Ishikawa (cell line): ENCODE data around the gene GLIS1.

ENCODE experiments used
- CEBPB ChIP-seq: IDR thresholded peaks from 2 replicates; pipeline ENCODE4 v1.6.1; 2012
- CREB1 ChIP-seq: IDR thresholded peaks from 2 replicates; pipeline ENCODE4 v1.6.1; 2012; ENCODE audit warnings: low read depth
- EGR1 ChIP-seq: IDR thresholded peaks from 2 replicates; pipeline ENCODE4 v1.6.1; 2012
- EP300 ChIP-seq: IDR thresholded peaks from 2 replicates; pipeline ENCODE4 v1.6.1; 2012; ENCODE audit warnings: borderline replicate concordance
- FOXM1 ChIP-seq: IDR thresholded peaks from 2 replicates; pipeline ENCODE4 v1.6.1; 2012; ENCODE audit warnings: low read depth, borderline replicate concordance
- NFIC ChIP-seq: IDR thresholded peaks from 2 replicates; pipeline ENCODE4 v1.6.1; 2012
- RAD21 ChIP-seq: IDR thresholded peaks from 2 replicates; pipeline ENCODE4 v1.6.1; 2012; ENCODE audit warnings: low read depth
- TAF1 ChIP-seq: IDR thresholded peaks from 2 replicates; pipeline ENCODE4 v1.6.1; 2012; ENCODE audit warnings: low read depth, mild to moderate bottlenecking
- TCF12 ChIP-seq: IDR thresholded peaks from 2 replicates; pipeline ENCODE4 v1.6.1; 2012; ENCODE audit warnings: low read depth
- TEAD4 ChIP-seq: IDR thresholded peaks from 2 replicates; pipeline ENCODE4 v1.6.1; 2012
- YY1 ChIP-seq: IDR thresholded peaks from 2 replicates; pipeline ENCODE4 v1.6.1; 2012; ENCODE audit warnings: low read depth
- ZBTB7A ChIP-seq: IDR thresholded peaks from 2 replicates; pipeline ENCODE4 v1.6.1; 2012; ENCODE audit warnings: low read depth
- TF ChIP-seq, protein P1 (sequence below): IDR thresholded peaks from 2 replicates; pipeline ENCODE4 v1.6.1; 2012
- TF ChIP-seq, protein P2 (sequence below): IDR thresholded peaks from 2 replicates; pipeline ENCODE4 v1.6.1; 2012; ENCODE audit warnings: low read depth, mild to moderate bottlenecking
- TF ChIP-seq, protein P3 (sequence below): IDR thresholded peaks from 2 replicates; pipeline ENCODE4 v1.6.1; 2012

Gene GLIS1

DNA sequence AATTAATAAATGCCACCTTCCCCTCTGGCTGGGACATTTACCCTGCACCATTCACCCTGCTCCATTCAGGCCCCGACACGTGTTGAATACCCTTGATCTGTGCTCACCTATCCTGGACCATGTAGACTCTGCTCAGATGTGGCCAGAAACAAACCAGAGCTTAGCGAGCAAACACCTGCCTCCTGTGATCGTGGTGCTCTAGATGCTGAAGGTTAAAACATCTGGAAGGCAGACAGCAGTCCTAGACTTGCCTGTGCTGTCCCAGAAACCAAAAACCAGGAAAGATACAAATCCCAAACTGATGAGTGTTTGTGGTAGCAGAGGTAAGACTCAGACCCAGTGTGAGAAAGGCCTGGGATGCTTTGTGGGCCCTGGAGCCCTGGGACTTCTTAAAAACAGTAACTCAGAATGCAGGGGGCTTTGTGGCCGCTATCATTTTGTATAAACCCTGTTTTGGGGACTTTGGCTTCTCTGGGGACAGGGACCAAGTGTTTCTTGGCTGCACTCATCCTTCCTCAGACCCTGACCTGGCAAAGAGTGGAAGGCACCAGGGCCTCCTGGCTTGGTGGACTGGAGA lies 180.1 kb downstream of the GLIS1 start:
- TF ChIP-seq NFIC (no peak), TAF1 (no peak), ZBTB7A (no peak), RAD21 (no peak), TEAD4 (no peak), CREB1 (no peak), YY1 (no peak), FOXM1 (no peak), EGR1 (no peak), CEBPB (no peak), EP300 (no peak)
- TF ChIP-seq, protein P1, sequence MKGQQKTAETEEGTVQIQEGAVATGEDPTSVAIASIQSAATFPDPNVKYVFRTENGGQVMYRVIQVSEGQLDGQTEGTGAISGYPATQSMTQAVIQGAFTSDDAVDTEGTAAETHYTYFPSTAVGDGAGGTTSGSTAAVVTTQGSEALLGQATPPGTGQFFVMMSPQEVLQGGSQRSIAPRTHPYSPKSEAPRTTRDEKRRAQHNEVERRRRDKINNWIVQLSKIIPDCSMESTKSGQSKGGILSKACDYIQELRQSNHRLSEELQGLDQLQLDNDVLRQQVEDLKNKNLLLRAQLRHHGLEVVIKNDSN, result no peak
- TF ChIP-seq, protein P2, sequence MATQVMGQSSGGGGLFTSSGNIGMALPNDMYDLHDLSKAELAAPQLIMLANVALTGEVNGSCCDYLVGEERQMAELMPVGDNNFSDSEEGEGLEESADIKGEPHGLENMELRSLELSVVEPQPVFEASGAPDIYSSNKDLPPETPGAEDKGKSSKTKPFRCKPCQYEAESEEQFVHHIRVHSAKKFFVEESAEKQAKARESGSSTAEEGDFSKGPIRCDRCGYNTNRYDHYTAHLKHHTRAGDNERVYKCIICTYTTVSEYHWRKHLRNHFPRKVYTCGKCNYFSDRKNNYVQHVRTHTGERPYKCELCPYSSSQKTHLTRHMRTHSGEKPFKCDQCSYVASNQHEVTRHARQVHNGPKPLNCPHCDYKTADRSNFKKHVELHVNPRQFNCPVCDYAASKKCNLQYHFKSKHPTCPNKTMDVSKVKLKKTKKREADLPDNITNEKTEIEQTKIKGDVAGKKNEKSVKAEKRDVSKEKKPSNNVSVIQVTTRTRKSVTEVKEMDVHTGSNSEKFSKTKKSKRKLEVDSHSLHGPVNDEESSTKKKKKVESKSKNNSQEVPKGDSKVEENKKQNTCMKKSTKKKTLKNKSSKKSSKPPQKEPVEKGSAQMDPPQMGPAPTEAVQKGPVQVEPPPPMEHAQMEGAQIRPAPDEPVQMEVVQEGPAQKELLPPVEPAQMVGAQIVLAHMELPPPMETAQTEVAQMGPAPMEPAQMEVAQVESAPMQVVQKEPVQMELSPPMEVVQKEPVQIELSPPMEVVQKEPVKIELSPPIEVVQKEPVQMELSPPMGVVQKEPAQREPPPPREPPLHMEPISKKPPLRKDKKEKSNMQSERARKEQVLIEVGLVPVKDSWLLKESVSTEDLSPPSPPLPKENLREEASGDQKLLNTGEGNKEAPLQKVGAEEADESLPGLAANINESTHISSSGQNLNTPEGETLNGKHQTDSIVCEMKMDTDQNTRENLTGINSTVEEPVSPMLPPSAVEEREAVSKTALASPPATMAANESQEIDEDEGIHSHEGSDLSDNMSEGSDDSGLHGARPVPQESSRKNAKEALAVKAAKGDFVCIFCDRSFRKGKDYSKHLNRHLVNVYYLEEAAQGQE, result no peak
- TF ChIP-seq, protein P3, sequence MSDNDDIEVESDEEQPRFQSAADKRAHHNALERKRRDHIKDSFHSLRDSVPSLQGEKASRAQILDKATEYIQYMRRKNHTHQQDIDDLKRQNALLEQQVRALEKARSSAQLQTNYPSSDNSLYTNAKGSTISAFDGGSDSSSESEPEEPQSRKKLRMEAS, result no peak

DNA sequence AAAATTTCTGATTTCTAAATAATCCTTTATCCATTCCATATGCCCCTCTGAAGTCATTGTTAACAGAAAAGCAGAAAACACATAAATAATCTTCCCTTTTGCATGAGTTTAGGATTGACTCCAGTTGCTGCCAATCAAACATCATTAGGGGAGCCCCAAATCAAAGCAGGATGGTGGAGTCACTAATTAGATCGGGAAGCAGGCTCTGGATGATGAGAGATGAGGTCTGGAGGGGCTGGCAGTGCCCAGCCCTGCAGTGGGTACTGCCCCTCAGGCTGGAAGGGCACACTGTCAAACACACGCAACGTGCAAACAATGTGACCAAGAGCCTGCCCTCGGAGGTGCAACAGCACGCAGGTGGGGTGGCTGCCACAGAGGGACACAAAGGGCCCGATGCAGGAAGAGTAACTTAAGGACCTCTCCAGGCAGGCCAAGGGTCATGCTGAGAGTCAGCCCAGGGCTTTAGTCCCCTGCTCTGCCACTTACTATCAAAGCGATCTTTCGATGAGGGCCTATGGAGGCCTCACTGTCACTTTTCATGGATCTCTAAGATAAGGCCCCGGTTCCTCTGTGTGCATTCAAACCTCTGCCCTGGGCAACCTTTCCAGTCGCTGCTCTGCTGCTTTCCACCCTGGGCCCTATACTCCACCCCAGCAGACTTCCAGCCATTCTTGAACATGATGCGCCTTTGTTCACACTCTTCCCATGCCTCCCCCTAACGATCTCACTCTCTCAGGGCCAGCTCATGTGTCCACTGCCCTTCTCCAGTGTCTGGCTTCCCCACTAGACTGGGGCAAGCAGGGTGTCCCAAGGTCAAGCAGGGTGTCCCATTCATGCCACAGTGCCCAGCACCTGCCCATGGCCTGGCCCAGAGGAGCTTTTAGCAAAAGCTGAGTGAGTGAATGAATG lies 180.9 kb downstream of the GLIS1 start:
- TF ChIP-seq YY1 (no peak), TEAD4 (no peak), NFIC (no peak), CREB1 (no peak), EGR1 (no peak), EP300 (no peak), FOXM1 (no peak), ZBTB7A (no peak), TCF12 (no peak), RAD21 (no peak), TAF1 (no peak)
- TF ChIP-seq, protein P1, result no peak

DNA sequence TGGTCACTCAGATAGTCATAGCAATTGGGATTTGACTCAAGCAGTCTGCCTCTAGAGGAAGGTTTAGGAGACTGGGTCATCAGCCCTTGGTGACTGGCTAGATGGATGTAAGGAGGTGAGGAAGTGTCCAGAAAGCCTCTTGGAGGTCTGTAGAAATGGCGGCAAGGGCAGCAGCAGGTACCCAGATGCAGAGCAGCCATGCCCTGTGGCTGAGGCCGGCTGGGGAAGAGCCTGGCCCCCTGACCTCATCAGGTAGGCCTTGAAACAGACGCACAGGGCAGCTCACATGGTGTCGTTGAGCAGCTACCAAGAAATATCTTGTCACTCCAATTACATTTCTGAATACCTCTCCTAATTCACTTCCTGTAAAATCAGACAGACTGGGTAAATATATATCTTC lies 181.6 kb downstream of the GLIS1 start:
- no peak for TF ChIP-seq ZBTB7A
- TF ChIP-seq, protein P1, result no peak
- no peak for TF ChIP-seq FOXM1
- no peak for TF ChIP-seq YY1
- TF ChIP-seq, protein P3, result no peak
- TF ChIP-seq, protein P2, result no peak

DNA sequence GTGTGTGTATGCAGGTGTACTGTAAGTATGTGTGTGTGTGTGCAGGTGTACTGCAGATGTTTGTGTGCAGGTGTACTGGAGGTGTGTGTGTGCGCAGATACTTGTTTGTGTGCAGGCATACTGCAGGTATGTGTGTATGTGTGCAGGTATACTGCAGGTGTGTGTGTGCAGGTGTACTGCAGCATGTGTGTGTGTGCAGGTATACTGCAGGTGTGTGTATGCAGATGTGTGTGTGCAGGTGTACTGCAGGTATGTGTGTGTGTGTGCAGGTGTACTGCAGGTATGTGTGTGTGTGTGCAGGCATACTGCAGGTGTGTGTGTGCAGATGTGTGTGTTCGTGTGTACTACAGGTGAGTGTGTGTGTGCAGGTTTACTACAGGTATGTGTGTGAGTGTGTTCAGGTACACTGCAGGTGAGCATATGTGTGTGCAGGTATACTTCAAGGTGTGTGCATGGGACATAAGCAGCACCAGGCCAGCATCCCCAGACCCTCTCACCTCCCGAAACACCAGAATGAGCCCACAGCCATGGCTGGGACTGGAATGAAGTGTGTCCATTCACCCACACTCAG lies 182.2 kb downstream of the GLIS1 start:
- TF ChIP-seq FOXM1 (no peak), RAD21 (no peak), NFIC (no peak), CEBPB (no peak), YY1 (no peak), TEAD4 (no peak), TCF12 (no peak), CREB1 (no peak), TAF1 (no peak), EGR1 (no peak), ZBTB7A (no peak), EP300 (no peak)
- TF ChIP-seq, protein P3, result no peak
- TF ChIP-seq, protein P2, result no peak
- TF ChIP-seq, protein P1, result no peak
